AG09309 (cell line): Measurements from ENCODE around the gene PRICKLE3.
"Not testable (repeated sequence)": the region's sequence is repeated elsewhere in the genome, so short reads cannot be mapped to it uniquely, and the experiment has no call there.

Experiments used
- DNase-seq: peaks from one replicate; pipeline ENCODE4 v3.0.0-alpha.2; 2010; ENCODE audit warnings: low read depth
- H3K4me3 ChIP-seq: 2 replicates; pipeline ENCODE4 v1.5.1; 2011; ENCODE audit warnings: mild to moderate bottlenecking, low read depth, low read length, moderate library complexity; ENCODE audit not compliant: control insufficient read depth
- TF ChIP-seq, protein P1 (sequence below): IDR thresholded peaks from 2 replicates; pipeline ENCODE4 v1.5.1; 2011; ENCODE audit warnings: mild to moderate bottlenecking, low read depth, low read length, inconsistent platforms; ENCODE audit not compliant: insufficient read depth, control insufficient read depth; ENCODE audit errors: missing control alignments

The PRICKLE3 gene

DNA sequence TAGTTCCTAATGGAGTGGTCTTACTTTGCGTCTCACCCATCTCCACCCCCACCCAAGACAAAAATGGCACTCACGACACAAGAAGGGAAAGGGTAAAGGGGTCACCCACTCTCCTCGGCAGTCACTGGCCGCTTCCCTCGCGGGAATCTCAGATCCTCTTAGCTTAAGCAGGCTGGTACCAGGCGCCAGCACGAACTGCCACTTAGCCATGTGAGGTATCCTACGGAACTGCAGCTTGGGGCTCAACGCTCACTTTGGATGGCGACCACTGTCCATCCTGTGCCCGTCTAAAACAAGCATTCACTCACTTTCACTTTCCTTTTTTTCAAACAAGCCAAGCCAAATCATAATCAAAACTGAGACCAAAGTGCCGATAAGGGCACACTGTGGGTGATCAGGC, 38.2 kb downstream of the PRICKLE3 start:
- no peak for DNase-seq
- no peak overlapping the region for H3K4me3 ChIP-seq
- TF ChIP-seq, protein P1, sequence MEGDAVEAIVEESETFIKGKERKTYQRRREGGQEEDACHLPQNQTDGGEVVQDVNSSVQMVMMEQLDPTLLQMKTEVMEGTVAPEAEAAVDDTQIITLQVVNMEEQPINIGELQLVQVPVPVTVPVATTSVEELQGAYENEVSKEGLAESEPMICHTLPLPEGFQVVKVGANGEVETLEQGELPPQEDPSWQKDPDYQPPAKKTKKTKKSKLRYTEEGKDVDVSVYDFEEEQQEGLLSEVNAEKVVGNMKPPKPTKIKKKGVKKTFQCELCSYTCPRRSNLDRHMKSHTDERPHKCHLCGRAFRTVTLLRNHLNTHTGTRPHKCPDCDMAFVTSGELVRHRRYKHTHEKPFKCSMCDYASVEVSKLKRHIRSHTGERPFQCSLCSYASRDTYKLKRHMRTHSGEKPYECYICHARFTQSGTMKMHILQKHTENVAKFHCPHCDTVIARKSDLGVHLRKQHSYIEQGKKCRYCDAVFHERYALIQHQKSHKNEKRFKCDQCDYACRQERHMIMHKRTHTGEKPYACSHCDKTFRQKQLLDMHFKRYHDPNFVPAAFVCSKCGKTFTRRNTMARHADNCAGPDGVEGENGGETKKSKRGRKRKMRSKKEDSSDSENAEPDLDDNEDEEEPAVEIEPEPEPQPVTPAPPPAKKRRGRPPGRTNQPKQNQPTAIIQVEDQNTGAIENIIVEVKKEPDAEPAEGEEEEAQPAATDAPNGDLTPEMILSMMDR, result no peak

DNA sequence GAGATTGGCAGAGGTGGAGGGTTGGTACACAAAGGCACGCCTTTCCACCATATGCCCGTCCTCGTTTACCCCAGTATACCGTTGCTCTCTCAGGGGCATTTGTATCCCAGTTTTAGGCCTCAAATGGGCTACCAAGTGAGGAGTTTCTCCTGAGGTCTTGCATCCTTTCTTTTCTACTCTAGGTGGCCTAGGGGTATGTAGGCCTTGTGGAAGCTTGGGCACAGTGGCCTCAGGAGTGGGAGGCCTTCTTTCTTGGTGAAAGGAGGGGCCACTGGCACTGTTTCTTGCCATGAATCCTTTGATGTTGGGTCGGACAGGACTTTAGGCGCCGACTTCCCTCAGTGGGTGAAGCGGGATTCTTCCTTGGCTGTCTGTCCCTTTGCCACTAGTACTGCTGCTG, 38.9 kb downstream of the PRICKLE3 start:
- TF ChIP-seq, protein P1, result no peak
- no peak overlapping the region for H3K4me3 ChIP-seq
- no peak for DNase-seq

DNA sequence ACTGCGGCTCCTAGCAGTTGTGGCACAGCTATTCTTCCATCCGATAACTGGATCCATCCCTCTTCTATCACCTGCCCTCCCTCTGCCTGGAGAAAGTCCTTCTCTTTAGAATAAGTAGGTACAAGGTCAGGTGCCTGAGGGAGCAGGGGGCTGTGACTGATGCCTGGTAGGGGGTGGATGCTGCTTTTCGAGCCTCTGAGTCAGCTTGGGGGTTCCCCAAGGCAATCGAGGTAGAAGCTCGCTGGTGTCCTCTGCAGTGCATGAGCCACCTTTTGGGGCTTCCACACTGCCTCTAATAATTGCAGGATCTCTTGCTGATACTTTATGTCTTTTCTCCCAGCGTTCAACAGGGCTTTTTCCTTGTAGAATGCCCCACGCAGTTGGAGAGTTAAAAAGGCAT, 43.0 kb downstream of the PRICKLE3 start:
- H3K4me3 ChIP-seq, result not testable (repeated sequence)

DNA sequence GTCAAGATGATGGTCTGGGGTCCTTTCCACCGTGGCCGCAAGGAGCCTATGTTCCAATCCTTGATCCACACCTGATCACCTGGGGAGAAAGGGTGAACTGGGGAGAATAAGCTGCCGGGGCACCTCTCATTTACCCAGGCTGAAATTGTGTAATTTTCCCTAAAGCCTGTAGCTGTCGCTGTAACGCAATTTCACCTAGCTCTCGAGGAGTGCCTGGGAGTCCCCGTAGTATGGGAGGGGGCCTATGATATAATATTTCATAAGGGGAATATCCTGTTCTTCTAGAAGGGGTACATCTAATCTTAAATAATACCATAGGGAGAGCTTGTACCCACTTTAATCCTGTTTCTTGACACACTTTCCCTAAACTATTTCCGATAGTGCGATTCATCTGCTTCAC, 43.9 kb downstream of the PRICKLE3 start:
- DNase-seq, H3K4me3 ChIP-seq: not testable (repeated sequence)
- TF ChIP-seq, protein P1, result peak; percentile 49

More for the DNA sequence above, 43.0 kb downstream of the PRICKLE3 start:
- DNase-seq, result not testable (repeated sequence)

DNA sequence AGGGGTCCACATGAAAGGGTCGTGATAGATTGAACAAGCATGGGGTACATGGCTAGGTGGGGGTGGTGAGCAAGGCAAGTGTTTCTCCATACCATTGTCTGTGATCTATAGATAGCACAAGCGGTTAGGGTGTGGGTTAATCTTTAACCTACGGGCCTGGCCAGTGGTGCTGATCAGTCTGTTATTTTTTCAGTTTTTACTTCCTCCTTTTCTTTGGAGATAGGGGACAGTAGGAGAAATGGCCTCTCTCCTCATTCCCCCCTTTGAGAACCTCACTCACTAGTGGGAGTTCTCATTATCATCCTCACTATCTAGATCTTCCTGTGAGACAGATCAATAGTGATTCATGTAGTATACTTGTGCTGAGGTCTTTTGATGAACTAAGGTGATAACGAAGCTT, 46.5 kb downstream of the PRICKLE3 start:
- TF ChIP-seq, protein P1, result no peak
- no peak overlapping the region for H3K4me3 ChIP-seq
- no peak for DNase-seq

DNA sequence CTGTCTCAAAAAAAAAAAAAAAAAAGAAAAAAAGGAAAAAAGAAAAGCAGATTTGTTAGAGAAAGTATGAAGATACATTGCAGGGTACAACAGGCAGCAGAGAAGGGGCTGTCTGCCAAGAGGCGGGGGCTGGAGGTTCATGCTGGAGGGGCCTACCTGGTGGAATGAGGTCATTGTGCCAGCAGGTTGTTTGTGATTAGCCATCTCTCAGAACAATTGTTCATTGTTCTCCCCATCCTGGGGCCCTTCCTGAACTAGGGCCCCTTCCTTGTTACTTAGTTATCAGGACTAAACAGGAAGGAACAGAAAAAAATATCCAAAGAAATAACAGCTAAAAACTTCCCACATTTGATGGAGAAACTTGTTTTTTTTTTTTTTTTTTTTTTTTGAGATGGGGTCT, 48.7 kb downstream of the PRICKLE3 start:
- H3K4me3 ChIP-seq, result no peak overlapping the region
- DNase-seq, result no peak
- TF ChIP-seq, protein P1, result no peak

DNA sequence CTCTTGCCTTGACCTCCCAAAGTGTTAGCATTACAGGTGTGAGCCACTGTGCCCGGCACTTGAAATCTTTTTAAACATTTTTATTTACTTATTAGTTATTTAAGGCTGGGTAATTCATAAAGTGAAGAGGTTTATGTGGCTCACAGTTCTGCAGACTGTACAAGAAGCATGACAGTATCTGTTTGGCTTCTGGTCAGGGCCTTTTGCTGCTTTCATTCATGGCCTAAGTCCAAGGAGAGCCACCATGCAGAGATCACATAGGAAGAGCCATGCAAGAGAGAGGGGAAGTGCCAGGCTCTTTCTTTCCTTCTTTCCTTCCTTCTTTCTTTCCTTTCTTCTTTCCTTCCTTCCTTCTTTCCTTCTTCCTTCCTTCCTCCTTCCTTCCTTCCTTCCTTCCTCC, 52.4 kb downstream of the PRICKLE3 start:
- no peak overlapping the region for H3K4me3 ChIP-seq
- TF ChIP-seq, protein P1, result no peak
- no peak for DNase-seq

DNA sequence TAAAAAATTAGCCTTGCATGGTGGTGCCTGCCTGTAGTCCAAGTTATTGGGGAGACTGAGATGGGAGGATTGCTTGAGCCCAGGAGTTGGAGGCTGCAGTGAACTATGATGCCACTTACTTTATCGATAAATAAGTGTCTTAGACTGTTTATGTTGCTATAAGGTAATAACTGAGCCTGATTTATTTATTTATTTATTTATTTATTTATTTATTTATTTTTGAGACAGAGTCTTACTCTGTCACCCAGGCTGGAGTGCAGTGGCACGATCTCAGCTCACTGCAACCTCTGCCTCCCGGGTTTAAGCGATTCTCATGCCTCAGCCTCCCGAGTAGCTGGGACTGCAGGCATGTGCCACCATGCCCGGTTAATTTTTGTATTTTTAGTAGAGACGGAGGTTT, 53.9 kb downstream of the PRICKLE3 start:
- H3K4me3 ChIP-seq, DNase-seq: not testable (repeated sequence)
